Measurements from ENCODE around the gene NALCN. TPM values are rescaled to one million over a fixed set of nuclear protein-coding genes. Genes with fewer than 3 reads are reported as not detected.

NALCN gene
- total RNA-seq, 3 donors from 2014 or later, result 0.10 to 1.4 (median 0.12) TPM

DNA sequence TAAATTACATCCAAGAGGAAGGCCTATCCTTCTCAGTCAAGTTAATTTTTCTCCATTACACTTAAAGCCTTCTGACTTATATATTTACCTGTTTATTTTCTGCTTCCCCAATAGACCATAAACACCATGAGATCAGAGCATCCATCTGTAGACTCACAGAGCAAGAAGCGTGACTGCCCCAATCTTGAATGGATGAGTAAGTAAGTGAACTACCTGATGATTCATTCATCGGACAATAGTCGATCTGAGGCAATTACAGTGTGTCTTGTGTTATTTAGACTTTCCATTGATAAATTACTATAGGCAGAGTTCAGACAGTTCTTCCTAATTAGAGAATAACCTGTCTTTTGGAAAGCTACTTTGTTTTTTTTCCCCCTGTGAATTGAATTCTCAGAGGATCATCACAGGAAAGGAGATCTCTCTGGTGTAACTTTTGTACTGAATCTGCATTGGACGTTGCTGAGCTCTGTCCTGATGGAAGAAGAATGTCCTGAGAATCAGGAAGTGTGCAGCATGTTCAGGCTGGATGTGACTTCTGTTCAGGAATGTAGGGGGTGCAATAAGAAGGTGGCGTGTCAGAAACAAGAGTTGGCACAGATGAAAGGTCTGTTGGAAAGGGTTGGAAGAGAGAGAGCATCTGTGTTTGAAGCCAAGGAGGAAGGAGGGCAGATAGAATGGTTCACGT is 367.0 kb downstream of the NALCN start:
- H3K4me1 ChIP-seq (ENCODE audit: low read depth), result no peaks in the 10 kb centered on the region
- H3K4me3 ChIP-seq, result no peak overlapping the region
- no peak for DNase-seq
- intact Hi-C loops (cut with DNase I, micrococcal nuclease), result no loop called here
- no peaks in the 10 kb centered on the region for H3K36me3 ChIP-seq (ENCODE audit: low read depth)
- H3K9me3 ChIP-seq, result no peaks in the 10 kb centered on the region
- TF ChIP-seq, protein P1, sequence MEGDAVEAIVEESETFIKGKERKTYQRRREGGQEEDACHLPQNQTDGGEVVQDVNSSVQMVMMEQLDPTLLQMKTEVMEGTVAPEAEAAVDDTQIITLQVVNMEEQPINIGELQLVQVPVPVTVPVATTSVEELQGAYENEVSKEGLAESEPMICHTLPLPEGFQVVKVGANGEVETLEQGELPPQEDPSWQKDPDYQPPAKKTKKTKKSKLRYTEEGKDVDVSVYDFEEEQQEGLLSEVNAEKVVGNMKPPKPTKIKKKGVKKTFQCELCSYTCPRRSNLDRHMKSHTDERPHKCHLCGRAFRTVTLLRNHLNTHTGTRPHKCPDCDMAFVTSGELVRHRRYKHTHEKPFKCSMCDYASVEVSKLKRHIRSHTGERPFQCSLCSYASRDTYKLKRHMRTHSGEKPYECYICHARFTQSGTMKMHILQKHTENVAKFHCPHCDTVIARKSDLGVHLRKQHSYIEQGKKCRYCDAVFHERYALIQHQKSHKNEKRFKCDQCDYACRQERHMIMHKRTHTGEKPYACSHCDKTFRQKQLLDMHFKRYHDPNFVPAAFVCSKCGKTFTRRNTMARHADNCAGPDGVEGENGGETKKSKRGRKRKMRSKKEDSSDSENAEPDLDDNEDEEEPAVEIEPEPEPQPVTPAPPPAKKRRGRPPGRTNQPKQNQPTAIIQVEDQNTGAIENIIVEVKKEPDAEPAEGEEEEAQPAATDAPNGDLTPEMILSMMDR (IDR thresholded peaks at IDR 0.05), result no peak
- ATAC-seq, result no peak

DNA sequence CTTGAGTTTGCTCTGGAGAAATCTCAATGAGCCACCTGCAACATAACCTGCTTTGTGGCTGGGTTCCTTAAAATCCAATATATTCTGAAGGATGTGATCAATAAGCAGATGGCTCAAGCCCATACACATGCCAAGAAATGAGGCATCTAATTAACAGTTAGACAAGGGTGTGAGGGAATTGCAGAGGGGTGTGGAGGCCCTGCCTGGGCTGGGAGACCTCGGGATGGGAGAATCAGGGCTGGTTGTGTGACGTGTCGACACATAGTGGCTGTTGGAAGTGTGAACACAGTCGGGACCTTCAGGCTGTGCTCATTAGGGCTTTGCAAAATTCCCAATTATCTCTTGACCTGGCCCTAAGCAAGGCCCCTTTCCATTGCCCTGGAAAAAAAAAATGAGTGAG is 379.8 kb downstream of the NALCN start:
- TF ChIP-seq, protein P1 (IDR thresholded peaks at IDR 0.05), result no peak
- Histone ChIP-seq H3K36me3 (ENCODE audit: low read depth) (no peaks in the 10 kb centered on the region), H3K4me3 (no peak overlapping the region), H3K9me3 (no peaks in the 10 kb centered on the region), H3K4me1 (ENCODE audit: low read depth) (no peaks in the 10 kb centered on the region)
- intact Hi-C loops (cut with DNase I, micrococcal nuclease), result no loop called here
- ATAC-seq (no peak), DNase-seq (no peak)

- DNase-seq (no peak), ATAC-seq (no peak)
- Histone ChIP-seq H3K9me3 (no peaks in the 10 kb centered on the region), H3K36me3 (ENCODE audit: low read depth) (no peaks in the 10 kb centered on the region), H3K4me3 (no peak overlapping the region), H3K4me1 (ENCODE audit: low read depth) (no peaks in the 10 kb centered on the region)
- intact Hi-C loops (cut with DNase I, micrococcal nuclease), result no loop called here
- TF ChIP-seq, protein P1 (IDR thresholded peaks at IDR 0.05), result no peak
These were observed 381.1 kb downstream of the NALCN start for GRCh38 chr13:101035119-101035620.

GRCh38 chr13:101026736-101027398 is 389.4 kb downstream of the NALCN start:
- ATAC-seq, result no peak
- H3K36me3 ChIP-seq (ENCODE audit: low read depth), result no peaks in the 10 kb centered on the region
- TF ChIP-seq, protein P1 (IDR thresholded peaks at IDR 0.05), result no peak
- DNase-seq, result no peak
- H3K4me3 ChIP-seq, result no peak overlapping the region
- H3K9me3 ChIP-seq, result no peaks in the 10 kb centered on the region
- H3K4me1 ChIP-seq (ENCODE audit: low read depth), result no peaks in the 10 kb centered on the region
- intact Hi-C loops (cut with DNase I, micrococcal nuclease), result no loop called here

- intact Hi-C loops (cut with DNase I, micrococcal nuclease), result no loop called here
- ATAC-seq, result no peak
- no peak for DNase-seq
- Histone ChIP-seq H3K9me3 (no peaks in the 10 kb centered on the region), H3K4me3 (no peak overlapping the region), H3K4me1 (ENCODE audit: low read depth) (no peaks in the 10 kb centered on the region), H3K36me3 (ENCODE audit: low read depth) (no peaks in the 10 kb centered on the region)
- TF ChIP-seq, protein P1 (IDR thresholded peaks at IDR 0.05), result no peak
These were observed 390.0 kb downstream of the NALCN start for GRCh38 chr13:101026328-101026727.
